Keratinocyte (primary cell): ENCODE results near the gene BMPR1B. TPM values are rescaled to one million over a fixed set of nuclear protein-coding genes. Genes with fewer than 3 reads are reported as not detected.

Experiments used
- DNase-seq: peaks from one replicate; pipeline ENCODE4 v3.0.0-alpha.2; 2011; ENCODE audit warnings: low read depth, missing footprints, low spot score
- FAIRE-seq: peaks from 2 replicates; lab custom pipeline; 2011; peaks lifted over from hg19 to GRCh38; lab: Jason Lieb, UNC
- H2AFZ ChIP-seq: 2 replicates; pipeline ENCODE4 v1.6.0; 2012; ENCODE audit warnings: low read length, control low read depth, inconsistent platforms; ENCODE audit not compliant: control insufficient read depth
- H3K27ac ChIP-seq: 2 replicates; pipeline ENCODE4 v1.5.1; 2011; ENCODE audit warnings: low read length; ENCODE audit not compliant: control insufficient read depth, insufficient read depth
- H3K27me3 ChIP-seq: 3 replicates; pipeline ENCODE4 v1.6.0; 2011; ENCODE audit warnings: low read length; ENCODE audit not compliant: control insufficient read depth, insufficient read depth; ENCODE audit errors: extremely low read depth
- H3K36me3 ChIP-seq, 2 experiments: 2 replicates in 1 of 2; 3 replicates in 1 of 2; pipeline ENCODE4 v1.5.1; 2011; ENCODE audit warnings: low read length in 2 of 2, mild to moderate bottlenecking in 1 of 2; ENCODE audit not compliant: control insufficient read depth in 2 of 2, insufficient read depth in 2 of 2; ENCODE audit errors: extremely low read depth in 1 of 2
- H3K4me1 ChIP-seq: 3 replicates; pipeline ENCODE4 v1.5.1; 2011; ENCODE audit warnings: low read length; ENCODE audit not compliant: control insufficient read depth, insufficient read depth; ENCODE audit errors: extremely low read depth
- H3K4me2 ChIP-seq: 3 replicates; pipeline ENCODE4 v1.6.0; 2011; ENCODE audit warnings: low read depth, low read length; ENCODE audit not compliant: control insufficient read depth, insufficient read depth; ENCODE audit errors: extremely low read depth
- H3K4me3 ChIP-seq, 3 experiments: fragments of 200-600 bp in 1 of 3; sonication (generic) in 1 of 3; 2 replicates in 2 of 3; 3 replicates in 1 of 3; pipeline ENCODE4 v1.5.1; 2011 to 2016; ENCODE audit warnings: low read length in 3 of 3, mild to moderate bottlenecking in 3 of 3, control low read depth in 2 of 3, inconsistent platforms in 1 of 3, low read depth in 1 of 3, mixed read lengths in 1 of 3, mixed run types in 1 of 3, moderate library complexity in 1 of 3; ENCODE audit not compliant: control insufficient read depth in 2 of 3, insufficient read depth in 2 of 3; ENCODE audit errors: extremely low read depth in 1 of 3
- H3K79me2 ChIP-seq: 2 replicates; pipeline ENCODE4 v1.6.0; 2012; ENCODE audit warnings: low read length; ENCODE audit not compliant: control insufficient read depth, insufficient read depth
- H3K9ac ChIP-seq: 3 replicates; pipeline ENCODE4 v1.6.0; 2011; ENCODE audit warnings: low read length; ENCODE audit not compliant: control insufficient read depth, insufficient read depth; ENCODE audit errors: extremely low read depth
- H3K9me1 ChIP-seq: 3 replicates; pipeline ENCODE4 v1.6.0; 2011; ENCODE audit warnings: low read length; ENCODE audit not compliant: control insufficient read depth, insufficient read depth; ENCODE audit errors: extremely low read depth
- H3K9me3 ChIP-seq: 2 replicates; pipeline ENCODE4 v1.5.1; 2012; ENCODE audit warnings: low read depth, low read length; ENCODE audit not compliant: control insufficient read depth
- H4K20me1 ChIP-seq: 3 replicates; pipeline ENCODE4 v1.6.0; 2011; ENCODE audit warnings: low read length; ENCODE audit not compliant: control insufficient read depth, insufficient read depth; ENCODE audit errors: extremely low read depth
- CTCF ChIP-seq, 3 experiments: IDR thresholded peaks in 1 of 3; conservative IDR thresholded peaks in 1 of 3; optimal IDR thresholded peaks in 1 of 3; 2 replicates in 2 of 3; 3 replicates in 1 of 3; pipeline versions ENCODE3 to v1.5.1; 2011; ENCODE audit warnings: low read length in 3 of 3, mild to moderate bottlenecking in 3 of 3, moderate library complexity in 2 of 3, control low read depth in 1 of 3, inconsistent platforms in 1 of 3; ENCODE audit not compliant: insufficient read depth in 2 of 3; ENCODE audit errors: extremely low read depth in 1 of 3
- EZH2 ChIP-seq: IDR thresholded peaks from one replicate; pipeline ENCODE4 v1.6.1; 2012; ENCODE audit warnings: inconsistent platforms, mild to moderate bottlenecking, low read length, moderate library complexity
- dilution Hi-C: fragments of 300-500 bp; cut with MboI; formaldehyde crosslinking; loops from one replicate; pipeline ENCODE4 v1.7.0; 2020; ENCODE audit warnings: low sequenced_read_pairs; ENCODE audit not compliant: extremely low pct_ligation_motif_present
- polyA plus RNA-seq, 5 experiments: library from polyadenylated mRNA; depleted of rRNA in 3 of 5; stranded (reverse) in 3 of 5; stranded (forward) in 1 of 5; unstranded in 1 of 5; fragments of >200 nt; gene quantifications; 1 replicate in 1 of 5; 2 replicates in 3 of 5; 3 replicates in 1 of 5; pipeline versions ENCODE4 v1.2.1 to v1.2.3, GENCODE V29; 2011 to 2012; ENCODE audit warnings: missing spikeins in 2 of 5, low read depth in 1 of 5, low replicate concordance in 1 of 5

Gene BMPR1B
- polyA plus RNA-seq, 1 donor (not counting 4 experiments of a cell fraction or from before 2014, with no cell fraction given) = 0.89 TPM

- no peak for TF ChIP-seq EZH2
- no peak for TF ChIP-seq CTCF (optimal IDR thresholded peaks at IDR 0.05 in 1 of 3, IDR thresholded peaks at IDR 0.05 in 1 of 3, conservative IDR thresholded peaks at IDR 0.05 in 1 of 3; ENCODE audit: extremely low read depth in 1 of 3, insufficient read depth in 2 of 3, low read length in 3 of 3)
- Histone ChIP-seq H3K79me2 (no peaks in the 10 kb centered on the region), H3K9me1 (no peaks in the 10 kb centered on the region), H3K9me3 (no peaks in the 10 kb centered on the region), H3K27me3 (no peaks in the 10 kb centered on the region), H3K4me3 (no peak overlapping the region), H3K4me1 (no peaks in the 10 kb centered on the region), H3K4me2 (no peak overlapping the region), H2AFZ (no peak overlapping the region), H4K20me1 (no peaks in the 10 kb centered on the region), H3K9ac (no peak overlapping the region), H3K27ac (no peak overlapping the region), H3K36me3 (no peaks in the 10 kb centered on the region)
- DNase-seq (no peak), FAIRE-seq (no peak)
- dilution Hi-C loops = no loop called here
These were observed 261.0 kb downstream of the BMPR1B start for GRCh38 chr4:95018785-95019184.

- no peak for TF ChIP-seq CTCF (optimal IDR thresholded peaks at IDR 0.05 in 1 of 3, IDR thresholded peaks at IDR 0.05 in 1 of 3, conservative IDR thresholded peaks at IDR 0.05 in 1 of 3; ENCODE audit: extremely low read depth in 1 of 3, insufficient read depth in 2 of 3, low read length in 3 of 3)
- TF ChIP-seq EZH2 = no peak
- Histone ChIP-seq H3K9ac (no peak overlapping the region), H4K20me1 (no peaks in the 10 kb centered on the region), H3K9me3 (no peaks in the 10 kb centered on the region), H3K79me2 (no peaks in the 10 kb centered on the region), H3K4me3 (no peak overlapping the region), H3K4me2 (no peak overlapping the region), H2AFZ (no peak overlapping the region), H3K36me3 (no peaks in the 10 kb centered on the region), H3K27me3 (no peaks in the 10 kb centered on the region), H3K4me1 (no peaks in the 10 kb centered on the region), H3K27ac (no peak overlapping the region), H3K9me1 (no peaks in the 10 kb centered on the region)
- dilution Hi-C loops = no loop called here
- DNase-seq (no peak), FAIRE-seq (no peak)
These were observed 262.8 kb downstream of the BMPR1B start for GRCh38 chr4:95020521-95020920.
